ENCODE data around the gene EGF.

Gene EGF

DNA sequence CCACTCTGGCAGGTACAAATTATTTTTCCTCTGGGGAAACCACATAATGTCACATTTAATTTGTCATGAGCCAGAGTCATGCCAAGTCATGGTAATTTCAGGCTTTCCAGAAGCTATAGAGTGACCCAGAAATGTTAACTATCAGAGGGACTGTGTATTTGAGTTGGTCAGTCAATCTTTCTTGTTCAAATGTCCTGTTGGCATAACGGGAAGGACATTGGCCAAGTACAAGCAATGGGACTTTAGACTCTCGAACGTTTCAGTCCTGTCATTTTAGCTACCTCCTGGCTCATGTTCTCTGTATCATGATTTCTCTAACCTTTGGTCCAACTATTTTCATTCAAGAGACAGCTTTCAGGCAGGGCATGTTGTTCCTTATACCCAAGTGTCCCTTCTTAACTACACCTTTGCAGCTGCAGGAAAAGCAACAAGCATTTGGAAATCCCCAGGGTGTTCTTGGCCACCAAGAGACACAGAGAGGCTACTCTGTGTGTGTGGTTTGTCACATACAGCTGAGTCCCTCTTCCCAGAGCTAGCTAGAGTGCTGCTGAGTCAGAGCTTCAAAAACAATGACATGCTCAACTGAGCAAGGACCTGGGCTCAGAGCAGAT is 142.6 kb downstream of the EGF start:
- no peaks in the 10 kb centered on the region for H3K4me1 ChIP-seq (ENCODE audit: control insufficient read depth, insufficient read depth, low read length)
- ChIA-PET CTCF (no interaction called here), POLR2A (no interaction called here)
- no peak for TF ChIP-seq ZNF777 (tag by site-specific recombination; IDR thresholded peaks at IDR 0.05; ENCODE audit: borderline replicate concordance)
- no peak for TF ChIP-seq ZNF114 (tag by site-specific recombination; IDR thresholded peaks at IDR 0.05)
- TF ChIP-seq, protein P1, sequence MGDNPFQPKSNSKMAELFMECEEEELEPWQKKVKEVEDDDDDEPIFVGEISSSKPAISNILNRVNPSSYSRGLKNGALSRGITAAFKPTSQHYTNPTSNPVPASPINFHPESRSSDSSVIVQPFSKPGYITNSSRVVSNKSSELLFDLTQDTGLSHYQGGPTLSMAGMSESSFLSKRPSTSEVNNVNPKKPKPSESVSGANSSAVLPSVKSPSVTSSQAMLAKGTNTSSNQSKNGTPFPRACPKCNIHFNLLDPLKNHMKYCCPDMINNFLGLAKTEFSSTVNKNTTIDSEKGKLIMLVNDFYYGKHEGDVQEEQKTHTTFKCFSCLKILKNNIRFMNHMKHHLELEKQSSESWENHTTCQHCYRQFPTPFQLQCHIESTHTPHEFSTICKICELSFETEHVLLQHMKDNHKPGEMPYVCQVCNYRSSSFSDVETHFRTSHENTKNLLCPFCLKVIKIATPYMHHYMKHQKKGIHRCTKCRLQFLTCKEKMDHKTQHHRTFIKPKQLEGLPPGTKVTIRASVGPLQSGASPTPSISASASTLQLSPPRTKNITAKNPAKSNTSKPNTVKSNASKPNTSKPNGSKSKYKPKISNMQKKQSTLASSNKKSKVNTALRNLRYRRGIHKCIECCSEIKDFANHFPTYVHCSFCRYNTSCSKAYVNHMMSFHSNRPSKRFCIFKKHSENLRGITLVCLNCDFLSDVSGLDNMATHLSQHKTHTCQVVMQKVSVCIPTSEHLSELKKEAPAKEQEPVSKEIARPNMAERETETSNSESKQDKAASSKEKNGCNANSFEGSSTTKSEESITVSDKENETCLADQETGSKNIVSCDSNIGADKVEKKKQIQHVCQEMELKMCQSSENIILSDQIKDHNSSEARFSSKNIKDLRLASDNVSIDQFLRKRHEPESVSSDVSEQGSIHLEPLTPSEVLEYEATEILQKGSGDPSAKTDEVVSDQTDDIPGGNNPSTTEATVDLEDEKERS (tag by site-specific recombination; IDR thresholded peaks at IDR 0.05): no peak
- TF ChIP-seq ZNF473 (tag by site-specific recombination; IDR thresholded peaks at IDR 0.05): no peak
- TF ChIP-seq ZNF19 (tag by site-specific recombination; IDR thresholded peaks at IDR 0.05; ENCODE audit: low read depth): no peak
- no peak for TF ChIP-seq ZNF24 (tag by site-specific recombination; IDR thresholded peaks at IDR 0.05)
- no peaks in the 10 kb centered on the region for H3K9me3 ChIP-seq (ENCODE audit: control insufficient read depth, insufficient read depth, low read depth, low read length)
- H3K4me3 ChIP-seq (ENCODE audit: low read depth, low read length): no peak overlapping the region
- peaks cover 0 to 11% of the 10 kb centered on the region in 2 experiments; a peak in 1 of 3 replicates for H3K36me3 ChIP-seq (ENCODE audit: control insufficient read depth in 2 of 2, insufficient read depth in 1 of 2, low read length in 2 of 2)
- H3K27ac ChIP-seq (ENCODE audit: extremely low read depth, low read depth, low read length): no peak overlapping the region

DNA sequence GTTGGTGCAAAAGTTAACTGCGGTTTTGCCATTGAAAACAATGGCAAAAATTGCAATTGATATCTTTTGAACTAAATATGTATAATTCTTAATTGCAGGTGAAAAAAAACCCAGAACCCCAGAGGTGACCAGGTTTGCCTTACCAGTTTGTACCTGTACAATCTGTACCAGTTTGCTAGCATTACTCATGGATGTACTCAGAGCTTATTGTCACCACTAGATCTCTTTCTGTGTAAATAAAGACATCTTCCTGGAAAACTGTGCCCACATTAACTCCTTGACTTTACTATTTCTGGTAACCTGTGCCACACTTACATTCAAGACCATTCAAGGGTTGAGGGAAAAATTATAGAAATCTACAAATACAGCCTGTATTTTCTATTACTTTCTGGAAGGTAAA is 146.0 kb downstream of the EGF start:
- TF ChIP-seq HOXC10 (CRISPR knock-in tag; IDR thresholded peaks at IDR 0.05) (no peak), ZNF37A (tag by site-specific recombination; IDR thresholded peaks at IDR 0.05) (no peak), ZNF777 (tag by site-specific recombination; IDR thresholded peaks at IDR 0.05; ENCODE audit: borderline replicate concordance) (no peak), ZNF654 (tag by site-specific recombination; IDR thresholded peaks at IDR 0.05; ENCODE audit: low read depth) (no peak), ZNF776 (tag by site-specific recombination; IDR thresholded peaks at IDR 0.05; ENCODE audit: borderline replicate concordance) (no peak), ZNF335 (tag by site-specific recombination; conservative IDR thresholded peaks at IDR 0.05) (no peak), ZNF140 (tag by site-specific recombination; IDR thresholded peaks at IDR 0.05) (no peak), REPIN1 (tag by site-specific recombination; IDR thresholded peaks at IDR 0.05; ENCODE audit: low read depth) (no peak), KLF1 (tag by site-specific recombination; IDR thresholded peaks at IDR 0.05) (no peak), ZNF610 (tag by site-specific recombination; IDR thresholded peaks at IDR 0.05; ENCODE audit: borderline replicate concordance) (no peak), YY2 (tag by site-specific recombination; IDR thresholded peaks at IDR 0.05) (no peak), BCL11B (tag by site-specific recombination; IDR thresholded peaks at IDR 0.05; ENCODE audit: low read depth) (no peak), ZNF747 (tag by site-specific recombination; IDR thresholded peaks at IDR 0.05) (no peak), HOXA7 (CRISPR knock-in tag; IDR thresholded peaks at IDR 0.05; ENCODE audit: borderline replicate concordance) (no peak)
- TF ChIP-seq, protein P2, sequence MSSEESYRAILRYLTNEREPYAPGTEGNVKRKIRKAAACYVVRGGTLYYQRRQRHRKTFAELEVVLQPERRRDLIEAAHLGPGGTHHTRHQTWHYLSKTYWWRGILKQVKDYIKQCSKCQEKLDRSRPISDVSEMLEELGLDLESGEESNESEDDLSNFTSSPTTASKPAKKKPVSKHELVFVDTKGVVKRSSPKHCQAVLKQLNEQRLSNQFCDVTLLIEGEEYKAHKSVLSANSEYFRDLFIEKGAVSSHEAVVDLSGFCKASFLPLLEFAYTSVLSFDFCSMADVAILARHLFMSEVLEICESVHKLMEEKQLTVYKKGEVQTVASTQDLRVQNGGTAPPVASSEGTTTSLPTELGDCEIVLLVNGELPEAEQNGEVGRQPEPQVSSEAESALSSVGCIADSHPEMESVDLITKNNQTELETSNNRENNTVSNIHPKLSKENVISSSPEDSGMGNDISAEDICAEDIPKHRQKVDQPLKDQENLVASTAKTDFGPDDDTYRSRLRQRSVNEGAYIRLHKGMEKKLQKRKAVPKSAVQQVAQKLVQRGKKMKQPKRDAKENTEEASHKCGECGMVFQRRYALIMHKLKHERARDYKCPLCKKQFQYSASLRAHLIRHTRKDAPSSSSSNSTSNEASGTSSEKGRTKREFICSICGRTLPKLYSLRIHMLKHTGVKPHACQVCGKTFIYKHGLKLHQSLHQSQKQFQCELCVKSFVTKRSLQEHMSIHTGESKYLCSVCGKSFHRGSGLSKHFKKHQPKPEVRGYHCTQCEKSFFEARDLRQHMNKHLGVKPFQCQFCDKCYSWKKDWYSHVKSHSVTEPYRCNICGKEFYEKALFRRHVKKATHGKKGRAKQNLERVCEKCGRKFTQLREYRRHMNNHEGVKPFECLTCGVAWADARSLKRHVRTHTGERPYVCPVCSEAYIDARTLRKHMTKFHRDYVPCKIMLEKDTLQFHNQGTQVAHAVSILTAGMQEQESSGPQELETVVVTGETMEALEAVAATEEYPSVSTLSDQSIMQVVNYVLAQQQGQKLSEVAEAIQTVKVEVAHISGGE (tag by site-specific recombination; conservative IDR thresholded peaks at IDR 0.05; ENCODE audit: low read depth): no peak
- TF ChIP-seq, protein P3, sequence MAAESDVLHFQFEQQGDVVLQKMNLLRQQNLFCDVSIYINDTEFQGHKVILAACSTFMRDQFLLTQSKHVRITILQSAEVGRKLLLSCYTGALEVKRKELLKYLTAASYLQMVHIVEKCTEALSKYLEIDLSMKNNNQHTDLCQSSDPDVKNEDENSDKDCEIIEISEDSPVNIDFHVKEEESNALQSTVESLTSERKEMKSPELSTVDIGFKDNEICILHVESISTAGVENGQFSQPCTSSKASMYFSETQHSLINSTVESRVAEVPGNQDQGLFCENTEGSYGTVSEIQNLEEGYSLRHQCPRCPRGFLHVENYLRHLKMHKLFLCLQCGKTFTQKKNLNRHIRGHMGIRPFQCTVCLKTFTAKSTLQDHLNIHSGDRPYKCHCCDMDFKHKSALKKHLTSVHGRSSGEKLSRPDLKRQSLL (tag by site-specific recombination; IDR thresholded peaks at IDR 0.05): no peak
- TF ChIP-seq, protein P4, sequence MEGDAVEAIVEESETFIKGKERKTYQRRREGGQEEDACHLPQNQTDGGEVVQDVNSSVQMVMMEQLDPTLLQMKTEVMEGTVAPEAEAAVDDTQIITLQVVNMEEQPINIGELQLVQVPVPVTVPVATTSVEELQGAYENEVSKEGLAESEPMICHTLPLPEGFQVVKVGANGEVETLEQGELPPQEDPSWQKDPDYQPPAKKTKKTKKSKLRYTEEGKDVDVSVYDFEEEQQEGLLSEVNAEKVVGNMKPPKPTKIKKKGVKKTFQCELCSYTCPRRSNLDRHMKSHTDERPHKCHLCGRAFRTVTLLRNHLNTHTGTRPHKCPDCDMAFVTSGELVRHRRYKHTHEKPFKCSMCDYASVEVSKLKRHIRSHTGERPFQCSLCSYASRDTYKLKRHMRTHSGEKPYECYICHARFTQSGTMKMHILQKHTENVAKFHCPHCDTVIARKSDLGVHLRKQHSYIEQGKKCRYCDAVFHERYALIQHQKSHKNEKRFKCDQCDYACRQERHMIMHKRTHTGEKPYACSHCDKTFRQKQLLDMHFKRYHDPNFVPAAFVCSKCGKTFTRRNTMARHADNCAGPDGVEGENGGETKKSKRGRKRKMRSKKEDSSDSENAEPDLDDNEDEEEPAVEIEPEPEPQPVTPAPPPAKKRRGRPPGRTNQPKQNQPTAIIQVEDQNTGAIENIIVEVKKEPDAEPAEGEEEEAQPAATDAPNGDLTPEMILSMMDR (tag by site-specific recombination; IDR thresholded peaks at IDR 0.05): no peak
- Histone ChIP-seq H3K4me3 (ENCODE audit: low read depth, low read length) (no peak overlapping the region), H3K4me1 (ENCODE audit: control insufficient read depth, insufficient read depth, low read length) (no peaks in the 10 kb centered on the region), H3K36me3 (ENCODE audit: control insufficient read depth in 2 of 2, insufficient read depth in 1 of 2, low read length in 2 of 2) (no peaks in the 10 kb centered on the region), H3K9me3 (ENCODE audit: control insufficient read depth, insufficient read depth, low read depth, low read length) (no peaks in the 10 kb centered on the region), H3K27ac (ENCODE audit: extremely low read depth, low read depth, low read length) (no peak overlapping the region)
- POLR2A ChIA-PET: no interaction called here
- CTCF ChIA-PET: interaction anchor here (1.3 kb wide), 1 partner anchor 286 kb away, joined by 3 read pairs; no protein-coding TSS in a partner anchor
